Endothelial cell (in vitro differentiated cells): ENCODE data around the gene ANAPC4. TPM values are rescaled to one million over a fixed set of nuclear protein-coding genes. Genes with fewer than 3 reads are reported as not detected.
"Not testable (repeated sequence)": the region's sequence is repeated elsewhere in the genome, so short reads cannot be mapped to it uniquely, and the experiment has no call there.

ENCODE experiments used
- DNase-seq: peaks from one replicate; pipeline ENCODE4 v3.0.0; 2021; ENCODE audit warnings: low spot score
- H3K27ac Mint-ChIP-seq: one replicate; pipeline ENCODE4 v1.8.0; 2021; ENCODE audit warnings: mixed read lengths, inconsistent platforms; ENCODE audit not compliant: unreplicated experiment
- H3K27me3 Mint-ChIP-seq: one replicate; pipeline ENCODE4 v1.8.0; 2021; ENCODE audit warnings: mild to moderate bottlenecking, moderate library complexity, mixed read lengths, inconsistent platforms; ENCODE audit not compliant: unreplicated experiment
- H3K36me3 Mint-ChIP-seq: one replicate; pipeline ENCODE4 v1.8.0; 2021; ENCODE audit warnings: mild to moderate bottlenecking, low read depth, mixed read lengths, inconsistent platforms; ENCODE audit not compliant: unreplicated experiment
- H3K4me1 Mint-ChIP-seq: one replicate; pipeline ENCODE4 v1.8.0; 2021; ENCODE audit warnings: mild to moderate bottlenecking, mixed read lengths, inconsistent platforms; ENCODE audit not compliant: unreplicated experiment
- H3K4me3 Mint-ChIP-seq: one replicate; pipeline ENCODE4 v1.8.0; 2021; ENCODE audit warnings: mild to moderate bottlenecking, mixed read lengths, inconsistent platforms; ENCODE audit not compliant: unreplicated experiment
- H3K9me3 Mint-ChIP-seq: one replicate; pipeline ENCODE4 v1.8.0; 2021; ENCODE audit warnings: mixed read lengths, inconsistent platforms; ENCODE audit not compliant: unreplicated experiment
- CTCF ChIP-seq: fragments of 200-600 bp; sonication (generic); IDR thresholded peaks from one replicate; pipeline ENCODE4 v1.5.0; 2021; ENCODE audit warnings: antibody characterized with exemption; ENCODE audit not compliant: unreplicated experiment
- long read RNA-seq: library from polyadenylated mRNA; unstranded; transcript quantifications from one replicate; pipeline ENCODE4 v2.0.0, GENCODE V29; 2020; ENCODE audit not compliant: unreplicated experiment
- total RNA-seq: library from RNA; stranded (reverse); fragmentation: NEBNext Ultra II Directional; extraction: Animal tissue kit (Norgen Biotek cat#: 25700); gene quantifications from one replicate; pipeline ENCODE4 v1.2.1, GENCODE V29; 2021; ENCODE audit not compliant: unreplicated experiment

ANAPC4 gene, protein sequence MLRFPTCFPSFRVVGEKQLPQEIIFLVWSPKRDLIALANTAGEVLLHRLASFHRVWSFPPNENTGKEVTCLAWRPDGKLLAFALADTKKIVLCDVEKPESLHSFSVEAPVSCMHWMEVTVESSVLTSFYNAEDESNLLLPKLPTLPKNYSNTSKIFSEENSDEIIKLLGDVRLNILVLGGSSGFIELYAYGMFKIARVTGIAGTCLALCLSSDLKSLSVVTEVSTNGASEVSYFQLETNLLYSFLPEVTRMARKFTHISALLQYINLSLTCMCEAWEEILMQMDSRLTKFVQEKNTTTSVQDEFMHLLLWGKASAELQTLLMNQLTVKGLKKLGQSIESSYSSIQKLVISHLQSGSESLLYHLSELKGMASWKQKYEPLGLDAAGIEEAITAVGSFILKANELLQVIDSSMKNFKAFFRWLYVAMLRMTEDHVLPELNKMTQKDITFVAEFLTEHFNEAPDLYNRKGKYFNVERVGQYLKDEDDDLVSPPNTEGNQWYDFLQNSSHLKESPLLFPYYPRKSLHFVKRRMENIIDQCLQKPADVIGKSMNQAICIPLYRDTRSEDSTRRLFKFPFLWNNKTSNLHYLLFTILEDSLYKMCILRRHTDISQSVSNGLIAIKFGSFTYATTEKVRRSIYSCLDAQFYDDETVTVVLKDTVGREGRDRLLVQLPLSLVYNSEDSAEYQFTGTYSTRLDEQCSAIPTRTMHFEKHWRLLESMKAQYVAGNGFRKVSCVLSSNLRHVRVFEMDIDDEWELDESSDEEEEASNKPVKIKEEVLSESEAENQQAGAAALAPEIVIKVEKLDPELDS
- 20.1 TPM for total RNA-seq
- long read RNA-seq, partial matches to known transcripts, result 1 of 7 reads
- long read RNA-seq, other reads (novel, unspliced or antisense), result 2 of 7 reads

DNA sequence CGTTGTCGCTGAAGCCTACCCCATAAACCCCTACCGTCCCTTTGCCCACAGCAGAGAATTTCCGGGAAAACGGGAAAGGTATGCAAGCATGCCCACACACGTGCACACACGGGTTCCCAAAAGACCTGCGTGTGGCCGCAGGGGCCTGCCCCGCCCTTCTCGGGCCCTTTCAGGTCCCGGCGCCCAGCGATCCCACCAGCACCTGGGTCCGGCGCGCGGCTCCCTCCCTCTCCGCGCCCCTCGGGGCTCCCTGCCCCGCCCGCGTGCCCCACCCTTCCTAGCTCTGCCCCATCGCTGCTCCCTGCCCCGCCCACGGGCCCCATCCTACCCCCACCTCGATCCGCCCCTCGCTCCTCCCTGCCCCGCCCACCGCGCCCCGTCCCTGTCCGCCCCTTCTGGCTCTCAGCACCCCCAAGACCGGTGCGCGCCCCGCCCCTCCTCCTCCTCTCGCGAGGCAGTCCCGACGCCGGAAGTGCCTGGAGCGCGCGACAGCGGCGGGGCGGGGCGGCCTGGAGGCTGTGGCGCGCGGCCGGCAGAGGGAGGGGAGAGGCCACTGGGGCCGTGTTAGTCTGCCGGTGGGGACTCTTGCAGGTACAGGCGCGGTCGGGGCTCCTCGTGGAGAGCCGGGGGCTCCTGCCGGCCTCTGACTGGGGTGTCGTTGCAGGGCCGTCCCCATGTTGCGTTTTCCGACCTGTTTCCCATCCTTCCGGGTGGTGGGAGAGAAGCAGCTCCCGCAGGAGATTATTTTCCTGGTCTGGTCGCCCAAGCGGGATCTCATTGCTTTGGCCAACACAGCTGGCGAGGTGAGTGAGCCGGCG, at the start of gene ANAPC4:
ANAPC4 (plus strand) TSS at position 510 of the 818 bp plus-strand sequence; CDS start at position 675, 165 bp downstream.
- Mint-ChIP-seq H3K4me3 (peak within 1 kb of the TSS; percentile 95), H3K36me3 (no peaks in the 10 kb centered on the region), H3K9me3 (no peaks in the 10 kb centered on the region), H3K4me1 (no peaks in the 10 kb centered on the region), H3K27me3 (no peaks in the 10 kb centered on the region), H3K27ac (peak within 1 kb of the TSS; percentile 80)
- peak; percentile 90 for DNase-seq
- TF ChIP-seq CTCF, result no peak

GRCh38 chr4:25328463-25328862, 48.6 kb upstream of the ANAPC4 start:
- not testable (repeated sequence) for H3K36me3 Mint-ChIP-seq, H3K4me3 Mint-ChIP-seq, H3K4me1 Mint-ChIP-seq, H3K27me3 Mint-ChIP-seq, H3K27ac Mint-ChIP-seq, DNase-seq, H3K9me3 Mint-ChIP-seq

DNA sequence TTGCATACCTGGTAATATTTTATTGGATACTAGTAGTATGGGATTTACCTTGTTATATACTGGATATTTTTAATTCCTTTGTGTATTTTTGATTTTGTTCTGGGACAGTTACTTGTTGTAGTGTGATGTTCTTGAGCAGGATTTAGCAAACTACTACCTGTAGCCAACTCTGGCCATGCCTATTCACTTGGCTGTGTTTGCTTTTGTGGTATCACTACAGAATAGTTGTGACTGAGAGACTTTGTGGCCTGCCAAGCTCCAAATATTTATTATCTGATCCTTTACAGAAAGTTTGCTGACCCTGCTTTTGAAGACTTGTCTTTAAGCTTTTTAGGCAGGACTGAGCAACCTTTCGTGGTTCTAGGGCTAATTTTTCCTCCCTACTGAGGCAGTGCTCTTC, 46.7 kb upstream of the ANAPC4 start:
- Mint-ChIP-seq H3K27me3 (no peaks in the 10 kb centered on the region), H3K4me3 (no peak overlapping the region), H3K27ac (no peak overlapping the region), H3K4me1 (no peaks in the 10 kb centered on the region), H3K36me3 (no peaks in the 10 kb centered on the region), H3K9me3 (no peaks in the 10 kb centered on the region)
- no peak for DNase-seq
- no peak for TF ChIP-seq CTCF

DNA sequence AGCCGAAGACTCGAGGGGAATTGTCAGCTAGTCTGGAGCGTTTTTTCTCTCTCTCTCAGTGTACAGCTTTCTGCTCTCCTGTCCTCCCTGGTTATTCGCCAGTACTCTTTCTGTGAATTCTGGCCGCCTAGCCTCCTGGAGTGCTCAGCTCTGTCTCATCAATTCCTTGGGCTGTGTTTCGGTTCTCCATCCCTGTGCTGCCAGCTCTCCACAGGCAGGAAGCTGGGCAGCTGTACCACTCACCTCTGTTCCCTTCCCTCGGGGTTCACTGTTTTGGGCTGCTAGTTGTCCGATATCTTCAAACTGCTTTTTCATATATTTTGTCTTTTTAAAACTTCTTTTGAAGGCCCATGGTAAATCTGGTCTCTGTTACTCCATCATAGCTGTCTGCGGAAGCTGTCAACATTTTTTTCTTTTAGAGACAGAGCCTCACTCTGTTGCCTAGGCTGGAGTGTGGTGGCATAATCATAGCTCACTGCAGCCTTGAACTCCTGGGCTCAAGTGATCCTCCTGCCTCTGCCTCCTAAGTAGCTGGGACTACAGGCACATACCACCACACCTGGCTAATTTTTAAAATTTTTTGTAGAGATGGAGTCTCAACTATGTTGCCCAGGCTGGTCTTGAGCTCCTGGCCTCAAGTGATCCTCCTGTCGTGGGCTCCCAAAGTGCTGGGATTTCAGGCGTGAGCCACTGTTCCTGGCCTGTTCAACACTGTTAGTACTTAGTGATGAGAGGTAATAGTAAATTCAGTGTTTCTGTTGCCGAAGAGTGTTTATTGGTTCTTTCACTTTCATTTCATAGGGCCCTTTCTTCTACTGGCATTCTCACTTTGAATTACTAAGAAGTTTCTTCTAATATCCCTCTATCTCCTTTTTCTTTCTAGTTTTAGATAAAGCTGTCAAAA, 45.9 kb upstream of the ANAPC4 start:
- Mint-ChIP-seq H3K36me3 (no peaks in the 10 kb centered on the region), H3K27me3 (no peaks in the 10 kb centered on the region), H3K27ac (no peak overlapping the region), H3K4me1 (no peaks in the 10 kb centered on the region), H3K4me3 (no peak overlapping the region), H3K9me3 (no peaks in the 10 kb centered on the region)
- DNase-seq, result no peak
- no peak for TF ChIP-seq CTCF
